HG02763 (cell line): ENCODE data around the gene C2orf68.
"Not testable (repeated sequence)": the region's sequence is repeated elsewhere in the genome, so short reads cannot be mapped to it uniquely, and the experiment has no call there.

Experiments
- ATAC-seq: cut with Tn5 transposase; IDR thresholded peaks from one replicate; pipeline ENCODE4 v1.9.1; 2021; ENCODE audit warnings: mild to moderate bottlenecking, moderate library complexity; ENCODE audit not compliant: unreplicated experiment

The C2orf68 gene

DNA sequence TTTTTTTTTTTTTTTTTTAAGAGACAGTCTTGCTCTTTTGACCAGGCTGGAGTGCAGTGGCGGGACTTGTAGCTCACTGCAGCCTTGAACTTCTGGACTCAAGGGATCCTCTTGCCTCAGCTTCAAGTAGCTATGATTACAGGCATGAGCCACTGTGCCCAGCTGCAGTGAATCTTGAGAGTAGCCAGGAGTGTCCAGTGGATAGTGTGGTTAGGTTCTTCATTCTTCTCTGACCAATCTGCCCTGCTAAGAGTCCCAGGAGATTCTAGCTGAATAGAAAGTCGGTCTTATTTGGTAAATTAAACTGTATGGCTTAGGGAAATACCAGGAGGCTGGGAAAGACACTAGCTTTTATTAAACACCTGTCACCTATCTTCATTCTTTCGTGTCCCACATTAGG, 19.4 kb upstream of the C2orf68 start:
- no peak for ATAC-seq

GRCh38 chr2:85628658-85629057, 16.8 kb upstream of the C2orf68 start:
- peak; percentile 45 for ATAC-seq

DNA sequence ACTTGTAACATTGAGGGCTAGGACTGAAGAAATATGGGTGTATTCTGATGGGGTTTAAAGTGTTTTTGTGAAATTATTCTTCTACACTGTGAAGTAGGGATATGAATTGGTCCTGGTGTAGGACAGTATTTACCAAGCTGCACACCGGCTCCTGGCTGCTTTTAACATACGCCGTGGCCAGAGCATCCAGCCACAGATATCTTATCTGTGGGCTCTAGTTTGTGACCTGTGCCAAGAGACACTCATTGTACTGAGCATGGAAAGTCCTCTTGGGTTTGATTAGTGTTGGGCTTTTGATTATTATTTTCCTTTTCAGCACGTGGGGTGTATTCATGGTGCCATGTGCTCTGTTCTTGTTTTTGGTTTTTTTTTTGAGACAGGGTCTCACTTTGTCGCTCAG, 12.1 kb upstream of the C2orf68 start:
- no peak for ATAC-seq

- no peak for ATAC-seq
These were observed 9.5 kb upstream of the C2orf68 start for GRCh38 chr2:85621338-85621737.

DNA sequence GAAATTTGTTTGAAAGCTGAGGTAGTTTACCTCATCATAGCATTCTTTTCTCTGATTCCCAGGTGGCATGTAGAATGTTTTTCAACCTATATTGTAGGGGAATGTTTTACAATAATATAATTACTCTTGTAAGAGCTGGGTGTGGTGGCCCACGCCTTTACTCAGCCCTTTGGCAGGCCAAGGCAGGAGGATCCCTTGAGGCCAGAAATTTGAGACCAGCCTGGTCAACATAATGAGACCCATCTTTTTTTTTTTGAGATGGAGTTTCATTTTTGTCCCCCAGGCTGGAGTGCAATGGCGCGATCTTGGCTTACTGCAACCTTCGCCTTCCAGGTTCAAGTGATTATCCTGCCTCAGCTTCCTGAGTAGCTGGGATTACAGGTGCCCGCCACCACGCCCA, 7.8 kb upstream of the C2orf68 start:
- no peak for ATAC-seq

GRCh38 chr2:85617723-85618122, 5.9 kb upstream of the C2orf68 start:
- not testable (repeated sequence) for ATAC-seq

- no peak for ATAC-seq
These were observed 3.5 kb upstream of the C2orf68 start for GRCh38 chr2:85615413-85615728.

DNA sequence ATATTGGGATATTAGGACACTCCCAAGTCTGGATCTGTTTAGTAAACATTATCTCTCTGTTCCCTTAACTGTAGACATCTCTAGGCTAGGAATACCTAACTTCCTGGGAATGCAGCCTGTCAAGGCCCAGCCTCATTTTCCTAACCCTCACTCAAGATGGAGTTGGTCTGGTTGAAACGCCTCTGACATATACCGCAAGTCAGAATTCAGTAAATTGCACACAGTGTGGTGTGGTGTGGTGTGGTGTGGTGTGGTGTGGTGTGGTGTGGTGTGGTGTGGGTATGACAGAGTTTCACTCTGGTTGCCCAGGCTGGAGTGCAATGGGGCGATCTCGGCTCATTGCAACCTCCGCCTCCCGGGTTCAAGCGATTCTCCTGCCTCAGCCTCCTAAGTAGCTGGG, 2.9 kb upstream of the C2orf68 start:
- not testable (repeated sequence) for ATAC-seq

- ATAC-seq = no peak
These were observed 2.0 kb upstream of the C2orf68 start for GRCh38 chr2:85613717-85614515.

DNA sequence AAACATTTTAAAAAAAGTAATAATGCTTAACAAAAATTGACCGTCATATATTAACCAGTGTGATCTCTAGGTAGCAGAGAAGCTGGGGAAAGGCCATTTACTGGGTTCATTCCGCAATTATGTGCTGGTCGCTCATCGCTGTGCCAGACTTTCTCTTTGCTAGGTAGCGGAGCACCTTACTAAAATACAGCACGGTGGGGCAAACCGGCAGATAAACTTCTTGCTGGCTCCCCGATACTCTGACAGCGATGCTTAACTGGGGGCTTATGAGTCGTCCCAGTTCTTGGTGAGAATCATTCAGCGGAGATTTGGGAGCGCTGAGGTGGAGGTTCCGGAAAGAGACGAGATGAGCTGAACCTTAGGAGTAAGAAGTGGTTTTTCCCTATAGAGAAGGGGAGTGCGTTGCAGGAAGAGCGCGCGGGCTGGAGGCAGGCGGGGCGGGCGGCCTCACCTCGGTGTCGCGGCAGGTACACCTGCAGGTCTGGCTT, 605 bp downstream of the C2orf68 start:
- ATAC-seq = no peak

DNA sequence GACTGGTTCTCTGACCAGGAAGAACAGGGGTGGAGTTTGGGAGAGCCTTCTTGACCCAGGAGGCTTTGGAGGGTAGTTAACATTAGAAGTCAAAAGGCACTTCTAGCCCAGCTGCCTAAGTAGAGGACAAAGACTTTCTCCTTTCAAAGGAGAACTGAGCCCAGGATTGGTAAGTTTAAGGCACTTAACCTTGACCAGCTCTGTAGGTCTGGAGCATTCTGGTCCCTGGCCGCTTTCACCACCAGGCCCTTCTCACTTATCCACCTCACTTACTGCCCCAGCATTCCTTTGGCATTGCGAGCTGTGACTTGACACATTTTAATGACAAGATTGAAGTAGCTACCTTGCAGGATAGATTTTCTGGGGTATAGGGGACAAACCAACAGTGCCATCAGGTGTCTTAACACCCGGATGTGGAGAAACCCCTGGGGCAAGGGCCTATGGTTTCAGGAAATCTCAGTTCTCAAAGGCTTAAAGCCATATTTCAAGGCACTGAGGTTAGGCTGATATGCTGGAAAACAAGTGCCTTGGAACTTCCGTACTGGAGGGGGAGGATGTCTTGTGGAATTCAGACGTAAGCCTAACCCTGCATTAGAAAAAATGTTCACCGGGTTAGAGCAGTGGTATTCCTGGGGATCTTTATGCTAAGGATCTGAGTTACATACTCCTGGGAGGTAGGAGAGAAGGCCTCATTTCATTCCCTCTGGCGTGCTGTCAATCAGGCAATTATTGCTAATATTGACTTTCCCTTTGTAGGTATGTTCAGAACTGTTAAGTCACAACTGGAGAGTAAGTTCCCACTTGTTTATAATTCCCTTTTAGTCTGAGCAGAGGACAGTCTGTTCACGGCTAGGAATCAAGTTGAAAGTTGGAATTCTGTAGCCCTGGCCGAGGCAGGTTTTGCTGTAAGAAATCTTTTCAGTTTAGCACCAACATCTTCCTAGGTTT, 4.3 kb downstream of the C2orf68 start:
- ATAC-seq = no peak

- no peak for ATAC-seq
These were observed 5.8 kb downstream of the C2orf68 start for GRCh38 chr2:85606116-85606455.

GRCh38 chr2:85605406-85606115, 6.3 kb downstream of the C2orf68 start:
- no peak for ATAC-seq

- no peak for ATAC-seq
These were observed 7.1 kb downstream of the C2orf68 start for GRCh38 chr2:85604568-85605339.

DNA sequence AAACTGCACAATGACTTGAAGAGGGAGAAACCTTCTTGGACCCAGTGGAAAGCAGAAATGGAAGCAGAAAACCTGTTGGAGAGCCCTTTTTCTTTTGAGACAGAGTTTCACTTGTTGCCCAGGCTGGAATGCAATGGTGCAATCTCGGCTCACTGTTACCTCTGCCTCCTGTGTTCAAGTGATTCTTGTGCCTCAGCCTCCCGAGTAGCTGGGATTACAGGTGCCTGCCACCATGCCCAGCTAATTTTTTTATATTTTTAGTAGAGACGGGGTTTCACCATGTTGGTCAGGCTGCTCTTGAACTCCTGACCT, 7.8 kb downstream of the C2orf68 start:
- not testable (repeated sequence) for ATAC-seq

- ATAC-seq = peak; percentile 92
These were observed 9.2 kb downstream of the C2orf68 start, which contains the start of gene TMEM150A for GRCh38 chr2:85602476-85603234. TMEM150A (minus strand) TSS chr2:85602698; CDS start chr2:85601948, 750 bp downstream.

DNA sequence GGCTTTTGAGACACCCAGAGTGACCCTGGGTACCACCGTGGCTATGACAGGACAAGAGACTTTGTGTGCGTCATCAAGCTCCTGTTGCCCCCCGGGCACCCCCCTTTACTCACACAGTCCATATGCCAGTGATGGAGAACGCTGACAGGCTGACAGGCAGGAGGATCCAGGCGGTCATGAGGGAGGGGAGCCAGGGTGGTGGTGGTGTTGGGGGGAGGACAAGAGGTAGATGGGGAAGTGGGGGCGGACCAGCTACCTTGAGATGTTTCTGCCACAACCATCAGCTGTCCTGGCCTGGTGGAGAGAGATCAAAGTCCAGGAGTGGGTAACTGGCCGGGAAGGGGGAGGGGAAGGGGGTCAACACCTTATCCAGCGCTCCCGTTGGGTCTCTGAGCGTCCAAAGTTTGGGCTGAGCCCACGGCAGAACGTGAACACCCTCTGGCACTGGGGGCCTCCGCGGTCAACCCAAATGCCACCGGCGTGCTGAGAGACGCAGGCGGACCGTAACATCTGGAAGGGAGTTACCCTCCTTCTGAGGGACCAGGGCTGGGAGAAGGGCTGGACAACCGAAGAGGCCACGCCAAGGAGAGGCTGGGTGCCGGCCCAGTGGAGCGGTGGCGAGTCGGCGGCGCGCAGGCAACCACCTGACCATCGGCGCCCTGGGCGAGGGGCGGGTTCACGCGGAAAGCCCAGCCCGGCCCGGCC, 9.9 kb downstream of the C2orf68 start:
- peak; percentile 43 for ATAC-seq

DNA sequence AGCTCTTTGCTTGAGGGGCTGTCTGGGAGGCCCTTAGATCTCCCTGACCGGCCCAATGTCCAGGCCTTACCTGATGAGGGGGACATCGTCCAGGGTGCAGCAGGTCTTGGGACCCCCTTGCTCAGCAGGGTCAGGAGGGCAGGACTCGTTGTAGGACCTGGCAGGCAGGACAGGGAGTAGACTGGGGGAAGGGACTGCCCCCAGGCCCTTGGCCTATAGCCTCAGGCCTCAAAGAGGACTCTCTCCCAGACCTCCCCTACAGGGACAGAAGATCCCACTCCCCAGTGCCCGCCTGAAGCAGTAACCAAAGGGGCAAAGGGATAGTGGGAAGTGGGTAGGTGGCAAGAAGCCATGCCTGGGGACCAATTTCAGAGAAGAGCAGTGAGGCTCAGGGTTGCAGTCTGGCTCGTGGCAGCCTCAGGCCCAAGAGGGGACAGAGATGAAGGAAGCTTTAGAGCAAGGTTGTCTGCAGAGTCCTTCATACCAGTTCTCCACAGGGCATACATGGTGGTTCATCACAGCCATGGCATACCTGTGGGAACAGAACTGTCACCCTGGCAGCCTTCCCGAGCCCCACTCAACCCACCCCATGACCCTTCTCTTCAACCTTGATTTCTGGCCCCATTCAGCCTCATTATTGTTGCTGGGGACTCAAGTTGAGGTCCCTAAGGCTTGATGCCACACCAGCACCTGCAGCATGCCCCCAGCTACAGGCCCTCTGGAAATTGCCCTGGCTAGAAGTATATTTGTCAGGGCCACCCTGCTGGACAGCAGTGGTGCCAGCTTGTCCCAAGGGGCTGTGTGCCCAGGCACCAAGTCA, 10.7 kb downstream of the C2orf68 start:
- ATAC-seq = no peak

- no peak for ATAC-seq
These were observed 11.7 kb downstream of the C2orf68 start for GRCh38 chr2:85600235-85600575.
